ENCODE results near the gene VWA5B2. TPM values are rescaled to one million over a fixed set of nuclear protein-coding genes. Genes with fewer than 3 reads are reported as not detected.

VWA5B2 gene
- total RNA-seq, 2 experiments from 2014 or later = not detected

DNA sequence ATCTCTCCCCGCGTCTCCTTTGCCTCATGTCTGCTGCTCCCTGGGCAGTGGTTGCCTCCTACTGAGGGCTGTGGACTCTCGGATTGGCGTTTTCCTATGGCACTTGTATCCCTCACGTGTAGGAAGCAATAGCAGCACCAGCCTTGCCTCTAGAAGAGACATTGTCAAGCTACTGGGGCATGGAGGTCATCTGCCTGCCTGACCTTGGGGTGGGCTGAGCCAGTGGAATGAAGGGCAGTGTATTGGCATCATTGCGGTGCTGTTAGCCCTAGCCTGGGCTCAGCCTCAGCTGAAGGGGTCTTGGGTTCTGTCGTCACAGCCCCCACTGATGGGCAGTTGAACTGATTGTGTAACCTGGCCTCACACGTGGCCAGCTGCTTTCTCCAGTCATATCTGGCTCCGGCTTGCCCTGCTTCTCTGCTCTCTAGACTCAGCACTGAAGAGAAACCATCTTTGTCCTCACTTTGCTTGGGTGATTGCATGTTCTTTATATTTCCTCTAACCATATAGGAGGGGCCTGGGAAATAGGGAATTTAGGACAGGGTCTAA is 35.3 kb upstream of the VWA5B2 start:
- ChIA-PET POLR2A (no interaction called here), CTCF (no interaction called here)
- Mint-ChIP-seq H3K27ac (no peak overlapping the region), H3K4me3 (no peak overlapping the region), H3K36me3 (ENCODE audit: low read depth) (peaks cover 45% of the 10 kb centered on the region), H3K4me1 (ENCODE audit: low read depth) (peaks cover 3% of the 10 kb centered on the region), H3K9me3 (ENCODE audit: insufficient read depth) (no peaks in the 10 kb centered on the region), H3K27me3 (ENCODE audit: low read depth) (no peaks in the 10 kb centered on the region)
- DNase-seq (no peak), ATAC-seq (no peak)

DNA sequence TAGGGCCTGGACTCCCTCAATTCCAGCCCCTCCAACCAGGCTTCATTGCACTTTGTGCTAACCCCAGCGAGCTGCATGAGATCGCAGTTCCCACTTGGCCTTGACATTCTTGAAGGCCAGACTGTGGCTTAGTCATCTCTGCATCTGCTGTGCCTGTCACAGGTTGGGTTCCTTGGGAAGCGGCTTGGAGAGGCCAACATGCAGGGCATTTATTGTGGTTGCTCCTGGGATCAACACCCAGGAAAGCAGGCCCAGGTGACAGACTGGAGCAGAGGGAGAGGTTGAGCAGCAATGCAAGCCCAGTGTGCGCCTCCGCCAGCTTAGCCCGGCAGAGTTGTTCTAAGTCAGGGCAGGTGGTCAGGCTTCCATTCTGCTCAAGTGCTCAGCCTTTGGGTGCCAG is 32.8 kb upstream of the VWA5B2 start:
- no peak for ATAC-seq
- CTCF ChIA-PET = interaction anchor here (1.6 kb wide), 1 partner anchor 31 kb away, joined by 5 read pairs; no protein-coding TSS in a partner anchor
- H3K27me3 Mint-ChIP-seq (ENCODE audit: low read depth) = no peaks in the 10 kb centered on the region
- DNase-seq = no peak
- H3K4me1 Mint-ChIP-seq (ENCODE audit: low read depth) = no peaks in the 10 kb centered on the region
- H3K27ac Mint-ChIP-seq = no peak overlapping the region
- H3K9me3 Mint-ChIP-seq (ENCODE audit: insufficient read depth) = no peaks in the 10 kb centered on the region
- H3K36me3 Mint-ChIP-seq (ENCODE audit: low read depth) = peaks cover 29% of the 10 kb centered on the region
- POLR2A ChIA-PET = interaction anchor here (0.5 kb wide), 1 partner anchor 17 kb away, joined by 3 read pairs; no protein-coding TSS in a partner anchor
- H3K4me3 Mint-ChIP-seq = no peak overlapping the region

DNA sequence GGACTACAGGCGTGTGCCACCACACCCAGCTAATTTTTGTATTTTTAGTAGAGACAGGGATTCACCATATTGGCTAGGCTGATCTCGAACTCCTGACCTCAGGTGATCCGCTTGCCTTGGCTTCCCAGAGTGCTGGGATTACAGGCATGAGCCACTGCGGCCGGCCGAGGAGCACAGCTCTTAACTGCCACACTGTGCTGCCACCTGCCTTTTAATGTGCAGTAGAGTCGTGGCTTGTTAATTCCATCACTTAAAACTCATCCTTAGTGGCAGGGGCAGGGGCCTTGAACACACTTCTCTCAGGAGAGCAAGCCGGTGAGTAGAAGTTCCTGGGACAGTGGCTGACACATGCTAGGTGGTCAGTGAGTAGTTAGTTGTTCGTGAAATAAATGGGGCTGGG is 30.9 kb upstream of the VWA5B2 start:
- Mint-ChIP-seq H3K4me3 (no peak overlapping the region), H3K4me1 (ENCODE audit: low read depth) (no peaks in the 10 kb centered on the region), H3K27me3 (ENCODE audit: low read depth) (peaks cover 3% of the 10 kb centered on the region), H3K9me3 (ENCODE audit: insufficient read depth) (no peaks in the 10 kb centered on the region), H3K36me3 (ENCODE audit: low read depth) (peaks cover 13% of the 10 kb centered on the region), H3K27ac (no peak overlapping the region)
- POLR2A ChIA-PET = no interaction called here
- no peak for DNase-seq
- CTCF ChIA-PET = interaction anchor here (0.8 kb wide), 1 partner anchor 85 kb away, joined by 3 read pairs; no protein-coding TSS in a partner anchor
- no peak for ATAC-seq

- peaks cover 6% of the 10 kb centered on the region for H3K27me3 Mint-ChIP-seq (ENCODE audit: low read depth)
- H3K4me3 Mint-ChIP-seq = no peak overlapping the region
- ChIA-PET CTCF (no interaction called here), POLR2A (interaction anchor here (0.9 kb wide), 1 partner anchor 1190 kb away, joined by 3 read pairs; no protein-coding TSS in a partner anchor)
- DNase-seq (no peak), ATAC-seq (no peak)
- no peaks in the 10 kb centered on the region for H3K36me3 Mint-ChIP-seq (ENCODE audit: low read depth)
- no peak overlapping the region for H3K27ac Mint-ChIP-seq
- H3K4me1 Mint-ChIP-seq (ENCODE audit: low read depth) = no peaks in the 10 kb centered on the region
- no peaks in the 10 kb centered on the region for H3K9me3 Mint-ChIP-seq (ENCODE audit: insufficient read depth)
Observed at GRCh38 chr3:184200825-184201224, 28.6 kb upstream of the VWA5B2 start.

- ATAC-seq = no peak
- Mint-ChIP-seq H3K27me3 (ENCODE audit: low read depth) (peaks cover 13% of the 10 kb centered on the region), H3K4me1 (ENCODE audit: low read depth) (no peaks in the 10 kb centered on the region), H3K36me3 (ENCODE audit: low read depth) (no peaks in the 10 kb centered on the region), H3K4me3 (no peak overlapping the region), H3K9me3 (ENCODE audit: insufficient read depth) (no peaks in the 10 kb centered on the region), H3K27ac (no peak overlapping the region)
- no peak for DNase-seq
- CTCF ChIA-PET = interaction anchor here (0.9 to 1.0 kb wide), 2 partner anchors 23 to 24 kb away, joined by 3 to 5 read pairs; no protein-coding TSS in a partner anchor
- POLR2A ChIA-PET = no interaction called here
Observed at GRCh38 chr3:184203526-184203925, 25.9 kb upstream of the VWA5B2 start.

GRCh38 chr3:184209146-184209923 is 20.1 kb upstream of the VWA5B2 start:
- Mint-ChIP-seq H3K27ac (no peak overlapping the region), H3K4me1 (ENCODE audit: low read depth) (no peaks in the 10 kb centered on the region), H3K27me3 (ENCODE audit: low read depth) (peaks cover 14% of the 10 kb centered on the region), H3K9me3 (ENCODE audit: insufficient read depth) (no peaks in the 10 kb centered on the region), H3K36me3 (ENCODE audit: low read depth) (no peaks in the 10 kb centered on the region), H3K4me3 (no peak overlapping the region)
- no peak for ATAC-seq
- POLR2A ChIA-PET = interaction anchor here (0.7 kb wide), 1 partner anchor 23 kb away, joined by 3 read pairs; the partner anchor contains the start of gene ABCF3
- CTCF ChIA-PET = interaction anchor here (3.8 kb wide), 1 partner anchor 18 kb away, joined by 18 read pairs; no protein-coding TSS in a partner anchor
- no peak for DNase-seq

- H3K36me3 Mint-ChIP-seq (ENCODE audit: low read depth) = no peaks in the 10 kb centered on the region
- DNase-seq (no peak), ATAC-seq (no peak)
- no peak overlapping the region for H3K4me3 Mint-ChIP-seq
- peaks cover 18% of the 10 kb centered on the region for H3K27me3 Mint-ChIP-seq (ENCODE audit: low read depth)
- ChIA-PET POLR2A (interaction anchor here (0.6 to 0.7 kb wide), 2 partner anchors 21 to 25 kb away, joined by 3 read pairs; no protein-coding TSS in a partner anchor), CTCF (interaction anchor here (3.8 kb wide), 1 partner anchor 16 kb away, joined by 18 read pairs; no protein-coding TSS in a partner anchor)
- H3K27ac Mint-ChIP-seq = no peak overlapping the region
- H3K9me3 Mint-ChIP-seq (ENCODE audit: insufficient read depth) = no peaks in the 10 kb centered on the region
- no peaks in the 10 kb centered on the region for H3K4me1 Mint-ChIP-seq (ENCODE audit: low read depth)
Observed at GRCh38 chr3:184211297-184211696, 18.1 kb upstream of the VWA5B2 start.

DNA sequence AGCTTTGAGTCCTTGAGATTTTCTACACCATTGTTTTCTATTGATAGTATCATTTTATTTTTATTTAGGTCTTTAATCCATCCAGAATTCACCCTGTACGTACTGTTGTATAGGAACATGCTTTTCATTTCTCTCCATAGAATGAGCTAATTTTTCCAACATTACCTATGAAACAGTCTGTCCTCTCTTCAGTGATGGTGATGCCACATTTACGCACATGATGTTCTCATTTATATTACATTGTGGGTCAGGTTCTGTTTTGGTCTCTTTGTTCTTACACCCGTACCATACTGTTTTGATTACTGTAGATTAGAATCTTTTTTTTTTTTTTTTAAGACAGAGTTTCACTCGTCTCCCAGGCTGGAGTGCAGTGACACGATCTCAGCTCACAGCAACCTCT is 17.7 kb upstream of the VWA5B2 start:
- H3K9me3 Mint-ChIP-seq (ENCODE audit: insufficient read depth) = no peaks in the 10 kb centered on the region
- ATAC-seq = no peak
- H3K27me3 Mint-ChIP-seq (ENCODE audit: low read depth) = peaks cover 15% of the 10 kb centered on the region
- no peak overlapping the region for H3K4me3 Mint-ChIP-seq
- no peak overlapping the region for H3K27ac Mint-ChIP-seq
- DNase-seq = no peak
- CTCF ChIA-PET = interaction anchor here (3.8 kb wide), 1 partner anchor 16 kb away, joined by 18 read pairs; no protein-coding TSS in a partner anchor
- no peaks in the 10 kb centered on the region for H3K36me3 Mint-ChIP-seq (ENCODE audit: low read depth)
- H3K4me1 Mint-ChIP-seq (ENCODE audit: low read depth) = no peaks in the 10 kb centered on the region
- POLR2A ChIA-PET = interaction anchor here (0.6 kb wide), 1 partner anchor 21 kb away, joined by 3 read pairs; no protein-coding TSS in a partner anchor

DNA sequence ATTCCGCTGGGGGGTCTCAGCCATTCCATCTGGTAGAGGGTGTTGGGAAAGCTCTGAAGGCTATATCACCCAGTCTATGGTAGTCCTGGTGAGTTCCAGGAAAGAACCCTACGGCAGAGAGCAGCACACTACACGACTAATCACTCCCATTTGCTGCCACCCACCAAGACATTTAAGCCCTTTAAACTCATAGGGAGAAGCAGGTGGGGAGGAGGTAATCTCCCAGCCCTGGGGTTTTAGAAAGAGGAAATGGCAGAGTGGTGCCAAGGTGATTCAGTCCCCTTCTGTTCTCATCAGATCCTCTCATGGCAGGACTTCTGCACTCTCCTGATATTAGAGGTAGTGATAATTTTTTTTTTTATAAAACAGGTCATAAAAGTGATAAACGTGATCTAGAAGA is 10.6 kb upstream of the VWA5B2 start:
- H3K27me3 Mint-ChIP-seq (ENCODE audit: low read depth) = peaks cover 11% of the 10 kb centered on the region
- ChIA-PET POLR2A (no interaction called here), CTCF (interaction anchor here (1.2 kb wide), 1 partner anchor 9 kb away, joined by 4 read pairs; no protein-coding TSS in a partner anchor)
- no peak overlapping the region for H3K27ac Mint-ChIP-seq
- H3K9me3 Mint-ChIP-seq (ENCODE audit: insufficient read depth) = no peaks in the 10 kb centered on the region
- H3K36me3 Mint-ChIP-seq (ENCODE audit: low read depth) = no peaks in the 10 kb centered on the region
- no peak for ATAC-seq
- no peak for DNase-seq
- H3K4me1 Mint-ChIP-seq (ENCODE audit: low read depth) = no peaks in the 10 kb centered on the region
- H3K4me3 Mint-ChIP-seq = no peak overlapping the region

- ATAC-seq = no peak
- H3K36me3 Mint-ChIP-seq (ENCODE audit: low read depth) = no peaks in the 10 kb centered on the region
- DNase-seq = no peak
- ChIA-PET CTCF (interaction anchor here (1.3 kb wide), 1 partner anchor 327 kb away, joined by 3 read pairs; no protein-coding TSS in a partner anchor), POLR2A (no interaction called here)
- peaks cover 16% of the 10 kb centered on the region for H3K27me3 Mint-ChIP-seq (ENCODE audit: low read depth)
- no peak overlapping the region for H3K27ac Mint-ChIP-seq
- no peaks in the 10 kb centered on the region for H3K4me1 Mint-ChIP-seq (ENCODE audit: low read depth)
- no peaks in the 10 kb centered on the region for H3K9me3 Mint-ChIP-seq (ENCODE audit: insufficient read depth)
- H3K4me3 Mint-ChIP-seq = no peak overlapping the region
Observed at GRCh38 chr3:184222521-184222920, 6.9 kb upstream of the VWA5B2 start.

- POLR2A ChIA-PET = no interaction called here
- ATAC-seq (no peak), DNase-seq (no peak)
- Mint-ChIP-seq H3K4me1 (ENCODE audit: low read depth) (peaks cover 2% of the 10 kb centered on the region), H3K36me3 (ENCODE audit: low read depth) (no peaks in the 10 kb centered on the region), H3K4me3 (no peak overlapping the region), H3K27ac (no peak overlapping the region), H3K27me3 (ENCODE audit: low read depth) (peaks cover 30% of the 10 kb centered on the region), H3K9me3 (ENCODE audit: insufficient read depth) (no peaks in the 10 kb centered on the region)
- CTCF ChIA-PET = interaction anchor here (0.7 to 0.8 kb wide), 2 partner anchors 14 to 26 kb away, joined by 3 read pairs; partner anchors contain the start of gene EEF1AKMT4
Observed at GRCh38 chr3:184223946-184224345, 5.4 kb upstream of the VWA5B2 start.

DNA sequence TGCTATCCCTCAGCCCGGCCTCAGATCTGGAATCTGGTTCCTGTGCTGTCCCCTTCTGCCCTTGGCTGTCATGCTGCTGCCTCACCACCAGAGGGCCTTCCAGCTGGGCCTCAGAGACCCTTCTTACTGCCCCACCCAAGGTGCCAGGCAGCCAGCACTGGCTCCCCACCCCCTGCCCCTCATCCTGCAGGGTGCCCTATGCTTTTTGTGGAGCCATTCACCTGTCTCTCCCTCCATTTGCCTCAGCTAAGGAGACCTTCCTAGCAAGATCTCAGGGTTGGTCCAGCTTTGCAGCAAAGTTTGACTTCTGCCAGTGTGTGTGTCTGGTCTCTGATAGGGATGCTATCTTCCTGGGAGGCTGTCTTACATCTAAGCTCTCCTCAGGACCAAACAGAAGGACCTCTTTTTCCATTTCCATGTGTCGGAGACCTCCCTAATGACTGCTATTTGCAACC is 1.9 kb upstream of the VWA5B2 start:
- POLR2A ChIA-PET = interaction anchor here (1.1 kb wide), 1 partner anchor 22 kb away, joined by 5 read pairs; the partner anchor contains the start of gene EEF1AKMT4
- Mint-ChIP-seq H3K36me3 (ENCODE audit: low read depth) (no peaks in the 10 kb centered on the region), H3K4me3 (no peak overlapping the region), H3K27me3 (ENCODE audit: low read depth) (peaks cover 47% of the 10 kb centered on the region), H3K4me1 (ENCODE audit: low read depth) (peaks cover 9% of the 10 kb centered on the region), H3K9me3 (ENCODE audit: insufficient read depth) (no peaks in the 10 kb centered on the region), H3K27ac (no peak overlapping the region)
- ATAC-seq (peak; percentile 47), DNase-seq (peak; percentile 62)
- CTCF ChIA-PET = interaction anchor here (0.6 to 4.9 kb wide), 53 partner anchors 9 to 945 kb away, joined by 3 to 45 read pairs (median 4); partner anchors contain the start of genes ABCC5, ABCF3, ALG3 and AP2M1
